Endometrial microvascular endothelial cells (primary cell): ENCODE measurements around the gene OR52N2. TPM values are rescaled to one million over a fixed set of nuclear protein-coding genes. Genes with fewer than 3 reads are reported as not detected.

ENCODE experiments used
- in situ Hi-C: cut with HindIII; loops from 2 replicates; pipeline ENCODE4 v1.10.0; 2017; ENCODE audit warnings: low sequenced_read_pairs, low pct_unique_long_range_greater_than_20kb; ENCODE audit errors: inconsistent ontology term
- total RNA-seq: library from RNA; depleted of rRNA; stranded (reverse); fragments of >200 nt; gene quantifications from one replicate; pipeline ENCODE4 v1.2.3, GENCODE V29; 2015; ENCODE audit errors: inconsistent ontology term

Gene OR52N2
- not detected for total RNA-seq

- in situ Hi-C loops = no loop called here
These were observed at the start of gene OR52N2 for GRCh38 chr11:5808500-5809121. Gene OR52N2 (plus strand): TSS chr11:5808924. CDS start chr11:5820336, 11,412 bp downstream.

DNA sequence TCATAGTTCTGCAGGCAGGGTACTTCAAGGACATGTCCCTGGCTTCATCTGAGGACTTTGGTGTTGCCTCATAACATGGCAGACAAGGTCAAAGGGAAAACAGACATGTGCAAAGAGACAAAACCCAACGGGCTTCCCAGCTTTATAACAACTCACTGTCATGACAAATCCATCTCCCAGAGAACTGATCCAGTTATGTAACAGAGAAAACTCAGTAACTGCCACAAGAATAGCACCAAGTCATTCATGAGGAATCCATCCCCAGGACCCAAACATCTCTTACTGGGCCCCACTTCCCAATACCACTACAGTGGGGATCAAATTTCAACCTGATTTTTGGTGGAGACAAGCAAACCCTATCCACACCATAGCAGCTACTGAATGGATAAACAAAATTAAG lies 41.7 kb upstream of the OR52N2 start:
- in situ Hi-C loops = no loop called here

DNA sequence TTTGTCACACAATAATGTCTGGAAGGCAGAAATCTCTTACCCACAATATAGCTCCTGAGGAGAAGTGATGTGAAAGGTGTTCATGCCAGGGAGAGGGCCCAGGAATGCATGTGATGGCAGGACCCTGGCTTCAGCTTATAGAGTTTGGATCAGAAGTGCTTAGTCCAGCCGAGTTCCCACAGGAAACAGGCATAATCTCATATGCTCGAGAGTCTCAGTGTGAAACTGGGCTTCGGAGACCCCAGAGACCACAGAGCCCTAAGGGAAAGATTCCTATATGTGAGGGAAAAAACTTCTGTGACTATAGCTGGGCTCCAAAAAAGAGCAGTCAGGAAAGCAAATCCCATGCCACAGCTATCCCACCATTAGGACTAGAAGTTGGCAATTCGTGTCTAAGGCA lies 25.5 kb upstream of the OR52N2 start, which contains the start of gene OR52N5:
OR52N5 (minus strand) TSS at position 101 of the 400 bp plus-strand sequence. CDS start 4,721 bp downstream, outside the sequence.
- in situ Hi-C loops = no loop called here

DNA sequence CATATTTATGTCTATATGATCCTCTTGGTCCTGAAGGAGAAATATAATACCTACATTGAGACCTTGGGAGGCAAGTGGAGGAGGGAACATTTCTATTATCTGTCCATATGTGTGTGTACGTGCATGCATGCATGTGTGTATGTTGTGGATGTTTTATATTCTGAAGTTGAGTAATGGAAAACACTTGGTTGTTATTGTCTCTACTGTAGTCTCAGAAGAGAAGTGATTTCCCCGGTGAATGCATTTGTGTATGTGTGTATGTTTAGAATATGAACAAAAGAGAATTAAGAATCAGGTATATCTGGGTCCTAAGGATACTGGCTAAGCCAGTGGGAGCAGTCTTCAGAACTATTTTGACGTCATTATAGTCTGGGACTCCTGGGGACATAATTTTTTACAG lies 17.6 kb upstream of the OR52N2 start, which contains the start of gene OR52N1:
OR52N1 (minus strand) TSS at position 101 of the 400 bp plus-strand sequence. CDS start 2,449 bp downstream, outside the sequence.
- in situ Hi-C loops = no loop called here

DNA sequence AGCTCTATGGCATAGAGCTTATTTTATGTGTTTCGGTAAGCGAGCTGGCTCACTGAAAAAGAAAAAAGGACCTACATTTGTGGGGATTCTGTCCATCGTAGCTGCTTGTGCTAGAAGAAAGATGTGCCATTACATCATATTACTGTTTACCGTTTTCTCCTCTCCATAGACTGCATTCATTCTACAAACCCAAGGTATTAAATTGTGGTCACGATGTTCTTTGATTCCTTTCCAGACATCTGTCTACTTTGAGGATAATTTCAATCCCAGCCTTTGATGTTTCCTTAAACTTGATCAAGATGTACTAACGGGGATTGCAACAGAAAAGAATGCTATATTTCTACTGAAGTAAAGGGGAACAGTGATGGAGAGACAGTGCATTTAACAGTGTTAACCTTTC lies 12.2 kb upstream of the OR52N2 start:
- in situ Hi-C loops = no loop called here

DNA sequence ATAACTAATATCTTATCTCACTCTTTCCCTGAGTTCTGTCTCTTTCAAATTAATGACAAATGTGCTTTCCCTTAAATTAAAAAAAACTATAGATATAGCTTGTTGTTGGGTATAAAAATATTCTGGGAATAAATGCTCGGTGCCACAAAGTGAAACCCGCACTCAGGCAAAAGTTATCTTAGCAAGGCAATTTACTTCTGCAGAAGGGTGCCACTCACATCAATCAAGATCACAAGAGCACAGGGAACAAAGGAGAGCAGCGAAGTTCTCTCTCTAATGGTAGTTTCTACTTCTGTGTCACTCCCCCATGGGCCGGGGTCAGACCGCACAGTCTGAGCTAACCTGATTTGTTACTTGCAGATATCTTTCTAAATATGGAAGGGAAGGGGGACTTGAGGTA lies 4.7 kb upstream of the OR52N2 start:
- in situ Hi-C loops = no loop called here

GRCh38 chr11:5807580-5807979 lies 1.1 kb upstream of the OR52N2 start:
- in situ Hi-C loops = no loop called here

DNA sequence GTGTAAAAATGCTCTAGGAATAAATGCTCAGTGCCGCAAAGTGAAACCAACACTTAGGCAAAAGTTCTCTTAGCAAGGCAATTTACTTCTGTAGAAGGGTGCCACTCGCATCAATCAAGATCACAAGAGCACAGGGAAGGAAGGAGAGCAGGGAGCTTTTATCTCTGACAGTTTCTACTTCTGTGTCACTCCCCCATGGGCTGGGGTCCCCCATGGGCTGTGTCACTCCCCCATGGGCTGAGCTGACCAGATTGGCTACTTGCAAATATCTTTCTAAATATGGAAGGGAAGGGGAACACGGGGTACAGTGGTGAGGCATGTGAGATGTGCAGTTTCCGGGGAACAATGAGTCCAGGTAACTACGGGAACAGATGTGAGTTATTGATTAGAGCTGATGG lies 397 bp downstream of the OR52N2 start:
- in situ Hi-C loops = no loop called here

DNA sequence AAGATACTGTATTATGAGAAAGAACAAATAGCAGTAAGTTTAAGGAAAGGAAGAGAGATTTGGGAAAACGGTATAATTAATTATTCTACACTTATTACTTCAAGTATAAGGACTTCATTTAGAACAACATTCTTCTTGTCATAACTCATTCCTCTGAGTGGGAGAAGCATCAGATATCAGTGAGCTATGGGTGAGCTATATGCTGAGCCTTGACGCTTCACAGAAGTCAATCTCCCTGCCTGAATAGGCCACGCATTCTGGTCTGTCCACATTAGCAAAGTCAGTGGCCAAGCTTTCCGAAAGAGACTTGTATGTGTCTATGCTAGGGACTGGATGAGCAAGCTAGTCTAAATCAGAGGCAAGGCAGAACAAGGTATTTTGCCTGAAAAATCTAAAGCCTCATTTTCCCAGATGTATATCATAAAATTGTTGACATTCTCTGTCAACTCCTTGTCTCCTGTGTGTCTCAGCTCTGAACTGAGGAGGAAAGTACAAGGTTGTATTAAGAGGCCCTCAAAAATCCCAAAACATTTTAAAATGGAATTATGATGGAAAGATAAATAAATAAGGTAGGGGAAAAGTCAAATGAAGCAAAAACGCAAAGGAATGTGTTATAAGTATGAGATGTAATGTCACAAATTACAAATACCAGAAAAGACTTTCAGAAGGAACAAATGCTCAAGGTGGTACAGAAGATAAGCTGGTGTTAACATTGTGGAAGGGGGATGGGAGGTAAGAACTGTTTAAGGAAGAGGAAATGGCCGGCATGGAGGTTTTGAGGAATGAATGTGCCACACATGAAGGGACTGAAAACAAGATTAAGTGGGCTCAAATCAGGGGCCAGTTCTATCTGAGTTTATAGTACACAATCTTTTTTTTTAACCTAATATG lies 1.4 kb downstream of the OR52N2 start:
- in situ Hi-C loops = no loop called here

- in situ Hi-C loops = no loop called here
These were observed 6.8 kb downstream of the OR52N2 start for GRCh38 chr11:5815534-5815933.

GRCh38 chr11:5818245-5818886 lies 9.6 kb downstream of the OR52N2 start:
- in situ Hi-C loops = no loop called here

DNA sequence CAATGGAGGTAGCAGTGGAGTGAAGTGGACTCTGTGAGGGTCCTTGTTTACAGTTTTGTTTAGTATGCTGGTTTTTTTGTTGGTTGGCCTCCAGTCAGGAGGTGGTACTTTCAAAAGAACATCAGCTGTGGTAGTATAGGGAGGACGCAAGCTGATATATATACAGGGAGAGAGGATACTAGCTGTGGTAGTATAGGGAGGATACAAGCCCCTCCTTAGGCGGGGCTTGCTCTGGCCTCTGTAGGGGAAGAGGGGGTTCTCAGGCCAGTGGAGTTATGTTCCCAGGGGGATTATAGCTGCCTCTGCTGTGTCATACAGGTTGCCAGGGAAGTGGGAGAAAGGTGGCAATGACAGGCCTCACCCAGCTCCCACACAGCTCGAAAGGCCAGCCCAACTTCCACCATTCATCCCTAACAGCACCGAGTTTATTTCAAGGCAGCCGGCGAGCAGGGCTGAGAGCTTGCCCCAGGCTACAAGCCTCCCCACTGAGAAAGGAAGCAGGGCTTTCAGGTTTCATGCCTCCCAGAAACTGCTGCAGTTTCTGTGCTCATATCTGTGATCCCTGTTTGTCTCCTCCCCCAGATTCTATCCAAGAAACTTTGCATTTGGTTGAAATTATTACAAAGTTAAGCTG lies 22.6 kb downstream of the OR52N2 start:
- in situ Hi-C loops = no loop called here

- in situ Hi-C loops = no loop called here
These were observed 24.7 kb downstream of the OR52N2 start for GRCh38 chr11:5833446-5833845.

DNA sequence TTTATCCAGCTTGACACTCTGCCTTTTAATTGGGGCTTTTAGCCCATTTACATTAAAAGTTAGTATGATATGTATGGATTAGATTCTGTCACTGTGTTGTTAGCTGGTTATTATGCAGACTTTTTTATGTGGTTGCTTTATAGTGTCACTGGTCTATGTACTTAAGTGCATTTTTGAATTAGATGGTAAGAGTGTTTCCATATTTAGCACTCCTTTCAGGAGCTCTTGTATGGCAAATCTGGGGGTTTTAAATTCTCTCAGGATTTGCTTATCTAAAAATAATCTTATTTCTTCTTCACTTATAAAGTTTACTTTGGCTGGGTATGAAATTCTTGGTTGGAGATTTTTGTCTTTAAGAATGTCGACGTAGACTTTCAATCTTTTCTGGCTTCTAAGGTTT lies 29.0 kb downstream of the OR52N2 start:
- in situ Hi-C loops = no loop called here

DNA sequence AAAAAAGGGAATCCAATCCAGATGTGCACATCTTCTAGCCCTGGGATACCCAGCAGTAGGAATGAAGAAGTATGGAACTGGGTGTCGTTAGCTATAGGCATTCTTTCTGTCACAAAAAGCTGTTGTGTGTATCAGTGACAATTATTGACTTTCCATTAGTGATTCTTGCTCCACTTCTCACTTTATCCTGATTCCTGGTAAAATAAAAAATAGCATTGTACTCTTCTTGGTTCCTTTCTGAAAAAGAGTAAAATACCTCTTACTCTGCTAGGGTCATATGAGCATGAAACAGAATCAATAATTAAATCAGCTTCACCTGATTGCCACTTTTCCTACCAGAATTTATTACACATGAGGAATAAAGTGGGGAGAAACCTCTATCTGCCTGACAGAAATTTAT lies 33.1 kb downstream of the OR52N2 start, which contains the start of gene OR52E6:
OR52E6 (minus strand) TSS at position 101 of the 400 bp plus-strand sequence; CDS start at position 101, 0 bp downstream.
- in situ Hi-C loops = no loop called here

DNA sequence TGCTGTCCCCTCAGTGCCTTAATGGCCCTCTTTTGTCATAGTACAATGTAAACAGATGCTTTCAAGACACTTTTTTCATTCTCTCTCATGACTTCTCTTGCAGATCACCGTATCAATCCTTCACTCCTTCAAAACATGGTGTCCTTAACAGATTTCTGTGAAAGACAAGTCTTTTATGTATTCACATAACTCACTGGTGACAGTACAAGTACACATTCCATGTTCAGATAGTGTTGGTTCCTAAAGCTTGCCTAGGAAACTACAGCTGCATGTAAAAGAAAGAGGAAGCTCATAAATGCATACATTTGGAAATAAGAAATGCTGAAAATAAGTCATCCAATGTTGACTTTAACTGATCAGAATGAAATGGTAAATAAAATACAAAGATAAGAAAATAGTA lies 38.0 kb downstream of the OR52N2 start:
- in situ Hi-C loops = no loop called here

DNA sequence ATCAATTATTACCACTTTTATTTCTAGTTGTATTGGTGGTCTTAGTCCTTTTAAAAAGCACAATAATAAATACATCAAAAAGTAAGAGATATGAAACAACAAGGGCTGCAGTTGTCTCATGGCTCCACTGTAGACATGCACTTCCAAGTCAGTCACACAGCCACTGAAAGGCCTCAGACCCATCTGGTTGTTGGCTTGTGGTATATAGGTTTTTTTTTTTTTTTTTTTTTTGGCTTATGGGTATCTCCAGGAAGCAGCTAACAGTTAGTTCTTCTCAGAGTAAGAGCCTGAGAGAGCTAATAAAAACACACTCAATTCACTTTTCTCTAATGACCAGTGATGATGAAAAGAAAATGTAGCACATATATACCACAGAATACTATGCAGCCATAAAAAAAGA lies 39.0 kb downstream of the OR52N2 start:
- in situ Hi-C loops = no loop called here

GRCh38 chr11:5851002-5851401 lies 42.3 kb downstream of the OR52N2 start:
- in situ Hi-C loops = no loop called here

GRCh38 chr11:5857590-5857989 lies 48.9 kb downstream of the OR52N2 start, which contains the start of gene OR52E8:
Gene OR52E8 (minus strand): TSS chr11:5857690. CDS start chr11:5857690, 0 bp downstream.
- in situ Hi-C loops = no loop called here
